IMR-90 (cell line): Measurements from ENCODE around the gene LRRC14B.

Source experiments
- CEBPB ChIP-seq: IDR thresholded peaks from 2 replicates; pipeline ENCODE4 v1.6.1; 2012; ENCODE audit warnings: low read depth, low read length, improper control_type of control experiment
- CHD1 ChIP-seq: IDR thresholded peaks from 2 replicates; pipeline ENCODE4 v1.6.1; 2012; ENCODE audit warnings: low read depth, low read length, improper control_type of control experiment
- FOS ChIP-seq: fragments of 150-350 bp; IDR thresholded peaks from 2 replicates; pipeline ENCODE4 v1.6.1; 2016; ENCODE audit warnings: low read depth, low read length
- MAFK ChIP-seq: IDR thresholded peaks from 2 replicates; pipeline ENCODE4 v1.6.1; 2012; ENCODE audit warnings: low read depth, low read length, improper control_type of control experiment
- MAZ ChIP-seq: IDR thresholded peaks from 2 replicates; pipeline ENCODE4 v1.6.1; 2012; ENCODE audit warnings: low read depth, mild to moderate bottlenecking, low read length, improper control_type of control experiment, moderate library complexity, borderline replicate concordance
- MXI1 ChIP-seq: IDR thresholded peaks from 2 replicates; pipeline ENCODE4 v1.6.1; 2012; ENCODE audit warnings: low read depth, mild to moderate bottlenecking, low read length, moderate library complexity, borderline replicate concordance
- NFE2L2 ChIP-seq: fragments of 150-350 bp; IDR thresholded peaks from 2 replicates; pipeline ENCODE4 v1.6.1; 2016; ENCODE audit warnings: low read depth, mild to moderate bottlenecking, low read length
- POLR2A ChIP-seq: IDR thresholded peaks from 2 replicates; pipeline ENCODE4 v1.6.1; 2012; ENCODE audit warnings: mild to moderate bottlenecking, low read depth, low read length
- RAD21 ChIP-seq: IDR thresholded peaks from 2 replicates; pipeline ENCODE4 v1.6.1; 2012; ENCODE audit warnings: low read length, improper control_type of control experiment
- RCOR1 ChIP-seq: IDR thresholded peaks from 2 replicates; pipeline ENCODE4 v1.6.1; 2012; ENCODE audit warnings: mild to moderate bottlenecking, low read length, improper control_type of control experiment; ENCODE audit not compliant: insufficient replicate concordance
- RFX5 ChIP-seq: IDR thresholded peaks from 2 replicates; pipeline ENCODE4 v1.8.0; 2012; ENCODE audit warnings: low read depth, mild to moderate bottlenecking, low read length, moderate library complexity
- SMC3 ChIP-seq: fragments of 150-350 bp; IDR thresholded peaks from 2 replicates; pipeline ENCODE4 v1.6.1; 2016; ENCODE audit warnings: low read depth, mild to moderate bottlenecking, antibody characterized with exemption, low read length, moderate library complexity
- TF ChIP-seq, protein P1 (sequence below): conservative IDR thresholded peaks from 2 replicates; pipeline ENCODE4 v1.5.1; 2012; ENCODE audit warnings: mild to moderate bottlenecking, low read depth, low read length, improper control_type of control experiment
- TF ChIP-seq, protein P2 (sequence below): fragments of 150-350 bp; IDR thresholded peaks from 2 replicates; pipeline ENCODE4 v1.6.1; 2016; ENCODE audit warnings: low read depth, mild to moderate bottlenecking, low read length, moderate library complexity, borderline replicate concordance

DNA sequence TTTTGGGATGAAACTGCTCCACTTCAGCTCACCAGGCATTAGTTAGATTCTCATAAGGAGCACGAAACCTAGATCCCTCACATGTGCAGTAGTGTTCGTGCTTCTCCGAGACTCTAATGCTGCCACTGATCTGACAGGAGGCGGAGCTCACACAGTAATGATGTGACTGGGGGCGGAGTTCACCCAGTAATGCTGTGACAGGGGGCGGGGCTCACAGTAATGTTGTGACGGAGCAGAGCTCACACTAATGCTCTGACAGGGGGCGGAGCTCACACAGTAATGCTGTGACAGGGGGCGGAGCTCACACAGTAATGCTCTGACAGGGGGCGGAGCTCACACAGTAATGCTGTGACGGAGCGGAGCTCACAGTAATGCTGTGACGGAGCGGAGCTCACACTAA is 27.1 kb upstream of the LRRC14B start:
- TF ChIP-seq, protein P1, sequence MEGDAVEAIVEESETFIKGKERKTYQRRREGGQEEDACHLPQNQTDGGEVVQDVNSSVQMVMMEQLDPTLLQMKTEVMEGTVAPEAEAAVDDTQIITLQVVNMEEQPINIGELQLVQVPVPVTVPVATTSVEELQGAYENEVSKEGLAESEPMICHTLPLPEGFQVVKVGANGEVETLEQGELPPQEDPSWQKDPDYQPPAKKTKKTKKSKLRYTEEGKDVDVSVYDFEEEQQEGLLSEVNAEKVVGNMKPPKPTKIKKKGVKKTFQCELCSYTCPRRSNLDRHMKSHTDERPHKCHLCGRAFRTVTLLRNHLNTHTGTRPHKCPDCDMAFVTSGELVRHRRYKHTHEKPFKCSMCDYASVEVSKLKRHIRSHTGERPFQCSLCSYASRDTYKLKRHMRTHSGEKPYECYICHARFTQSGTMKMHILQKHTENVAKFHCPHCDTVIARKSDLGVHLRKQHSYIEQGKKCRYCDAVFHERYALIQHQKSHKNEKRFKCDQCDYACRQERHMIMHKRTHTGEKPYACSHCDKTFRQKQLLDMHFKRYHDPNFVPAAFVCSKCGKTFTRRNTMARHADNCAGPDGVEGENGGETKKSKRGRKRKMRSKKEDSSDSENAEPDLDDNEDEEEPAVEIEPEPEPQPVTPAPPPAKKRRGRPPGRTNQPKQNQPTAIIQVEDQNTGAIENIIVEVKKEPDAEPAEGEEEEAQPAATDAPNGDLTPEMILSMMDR, result no peak
- TF ChIP-seq MXI1 (no peak), RAD21 (no peak), POLR2A (no peak), CHD1 (no peak), RFX5 (no peak), MAZ (no peak), MAFK (no peak), NFE2L2 (no peak), RCOR1 (no peak), FOS (no peak), CEBPB (no peak), SMC3 (no peak)
- TF ChIP-seq, protein P2, sequence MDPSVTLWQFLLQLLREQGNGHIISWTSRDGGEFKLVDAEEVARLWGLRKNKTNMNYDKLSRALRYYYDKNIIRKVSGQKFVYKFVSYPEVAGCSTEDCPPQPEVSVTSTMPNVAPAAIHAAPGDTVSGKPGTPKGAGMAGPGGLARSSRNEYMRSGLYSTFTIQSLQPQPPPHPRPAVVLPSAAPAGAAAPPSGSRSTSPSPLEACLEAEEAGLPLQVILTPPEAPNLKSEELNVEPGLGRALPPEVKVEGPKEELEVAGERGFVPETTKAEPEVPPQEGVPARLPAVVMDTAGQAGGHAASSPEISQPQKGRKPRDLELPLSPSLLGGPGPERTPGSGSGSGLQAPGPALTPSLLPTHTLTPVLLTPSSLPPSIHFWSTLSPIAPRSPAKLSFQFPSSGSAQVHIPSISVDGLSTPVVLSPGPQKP, result no peak
